ENCODE data around the gene ACHE.
A peak's percentile ranks its signal among the peaks of the same experiment; 100 is the strongest.

ACHE gene

DNA sequence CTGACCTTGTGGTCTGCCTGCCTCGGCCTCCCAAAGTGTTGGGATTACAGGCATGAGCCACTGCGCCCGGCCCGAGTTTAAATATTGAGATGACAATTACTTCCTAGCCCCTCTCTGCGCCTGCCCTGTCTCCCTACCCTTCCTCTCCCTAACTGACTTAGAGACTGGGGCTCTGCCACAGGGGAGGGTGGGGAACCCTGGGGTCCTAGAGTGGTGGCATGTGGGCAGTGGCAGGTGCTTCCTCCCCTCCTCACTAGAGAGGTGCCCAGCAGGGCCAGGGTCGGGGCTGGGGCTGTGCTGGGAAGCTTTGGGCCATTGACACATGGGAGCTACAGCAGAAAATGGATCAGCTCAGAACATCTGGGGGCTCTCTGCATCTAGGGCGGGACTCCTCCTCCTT, 7.0 kb upstream of the ACHE start:
- DNase-seq (ENCODE audit: insufficient read length, low spot score) = no peak
- no peak for FAIRE-seq
- TF ChIP-seq, protein P1, sequence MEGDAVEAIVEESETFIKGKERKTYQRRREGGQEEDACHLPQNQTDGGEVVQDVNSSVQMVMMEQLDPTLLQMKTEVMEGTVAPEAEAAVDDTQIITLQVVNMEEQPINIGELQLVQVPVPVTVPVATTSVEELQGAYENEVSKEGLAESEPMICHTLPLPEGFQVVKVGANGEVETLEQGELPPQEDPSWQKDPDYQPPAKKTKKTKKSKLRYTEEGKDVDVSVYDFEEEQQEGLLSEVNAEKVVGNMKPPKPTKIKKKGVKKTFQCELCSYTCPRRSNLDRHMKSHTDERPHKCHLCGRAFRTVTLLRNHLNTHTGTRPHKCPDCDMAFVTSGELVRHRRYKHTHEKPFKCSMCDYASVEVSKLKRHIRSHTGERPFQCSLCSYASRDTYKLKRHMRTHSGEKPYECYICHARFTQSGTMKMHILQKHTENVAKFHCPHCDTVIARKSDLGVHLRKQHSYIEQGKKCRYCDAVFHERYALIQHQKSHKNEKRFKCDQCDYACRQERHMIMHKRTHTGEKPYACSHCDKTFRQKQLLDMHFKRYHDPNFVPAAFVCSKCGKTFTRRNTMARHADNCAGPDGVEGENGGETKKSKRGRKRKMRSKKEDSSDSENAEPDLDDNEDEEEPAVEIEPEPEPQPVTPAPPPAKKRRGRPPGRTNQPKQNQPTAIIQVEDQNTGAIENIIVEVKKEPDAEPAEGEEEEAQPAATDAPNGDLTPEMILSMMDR (IDR thresholded peaks at IDR 0.05; ENCODE audit: insufficient read depth, missing control alignments) = no peak

- FAIRE-seq (no peak), DNase-seq (ENCODE audit: insufficient read length, low spot score) (no peak)
- TF ChIP-seq, protein P1 (IDR thresholded peaks at IDR 0.05; ENCODE audit: insufficient read depth, missing control alignments) = no peak
Observed at GRCh38 chr7:100901921-100902332, 6.2 kb upstream of the ACHE start.

DNA sequence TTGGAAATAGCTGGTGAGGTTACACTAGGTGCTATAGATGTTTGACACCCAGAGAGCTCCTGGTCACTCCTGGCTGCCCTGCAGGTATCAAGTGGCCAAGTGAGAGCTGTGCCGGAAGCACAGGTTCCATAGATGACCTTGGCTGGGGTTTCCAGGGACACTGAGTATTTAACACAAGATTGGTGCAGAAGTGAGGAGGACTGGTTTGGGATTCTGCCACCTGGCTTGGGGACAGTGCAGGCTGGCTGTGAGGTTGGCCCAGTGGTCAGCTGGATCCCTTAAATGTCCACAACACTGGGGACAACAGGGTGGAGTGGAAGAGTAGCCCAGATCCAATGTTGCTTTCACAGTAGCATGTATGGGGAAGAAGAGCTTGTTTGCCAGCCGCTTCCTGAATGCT, 5.3 kb upstream of the ACHE start:
- no peak for FAIRE-seq
- no peak for DNase-seq (ENCODE audit: insufficient read length, low spot score)
- TF ChIP-seq, protein P1 (IDR thresholded peaks at IDR 0.05; ENCODE audit: insufficient read depth, missing control alignments) = no peak

DNA sequence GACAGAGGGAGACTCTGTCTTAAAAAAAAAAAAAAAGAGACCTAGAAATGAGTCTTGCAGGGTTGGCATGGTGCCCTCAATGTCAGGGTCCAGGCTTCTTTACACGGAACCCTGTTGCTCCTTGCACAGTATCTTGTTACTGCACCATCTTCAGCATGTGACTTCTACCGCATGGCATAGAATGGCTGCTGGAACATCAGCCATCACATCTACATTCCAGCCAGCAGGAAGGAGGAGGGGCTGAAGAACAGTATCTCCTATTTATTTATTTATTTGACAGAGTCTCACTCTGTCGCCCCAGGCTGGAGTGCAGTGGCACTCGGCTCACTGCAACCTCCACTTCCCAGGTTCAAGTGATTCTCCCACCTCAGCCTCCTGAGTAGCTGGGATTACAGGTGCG, 3.7 kb upstream of the ACHE start:
- TF ChIP-seq, protein P1 (IDR thresholded peaks at IDR 0.05; ENCODE audit: insufficient read depth, missing control alignments) = no peak
- DNase-seq (ENCODE audit: insufficient read length, low spot score) (no peak), FAIRE-seq (no peak)

DNA sequence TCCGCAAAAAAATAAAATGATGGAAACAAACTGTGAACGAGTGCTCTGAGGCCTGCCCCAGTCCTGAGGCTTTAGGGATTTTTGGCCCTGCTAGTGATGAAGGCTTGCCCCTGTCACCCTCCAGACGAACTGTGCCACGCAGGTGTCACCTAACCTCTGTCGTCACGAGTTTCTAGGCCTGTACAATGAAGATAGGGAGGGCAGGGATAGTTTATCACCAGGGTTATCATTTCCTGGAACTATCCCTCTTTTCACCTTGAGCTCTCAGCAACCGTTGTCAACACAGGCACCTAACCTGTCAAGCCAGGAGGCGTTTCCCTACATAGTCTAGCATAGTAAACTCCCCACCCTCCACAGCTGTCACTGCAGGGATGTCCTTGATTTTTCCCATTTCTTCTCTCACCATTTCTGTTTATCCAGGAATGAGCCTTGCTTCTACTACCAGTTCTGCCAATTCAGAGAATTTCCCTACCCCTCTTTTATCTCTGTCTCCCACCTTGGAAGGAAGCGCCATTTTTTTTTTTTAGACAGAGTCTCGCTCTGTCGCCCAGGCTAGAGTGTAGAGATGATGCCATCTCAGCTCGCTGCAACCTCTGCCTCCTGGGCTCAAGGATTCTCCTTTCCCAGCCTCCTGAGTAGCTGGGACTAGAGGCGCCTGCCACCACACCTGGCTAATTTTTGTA, 2.2 kb upstream of the ACHE start:
- no peak for FAIRE-seq
- TF ChIP-seq, protein P1 (IDR thresholded peaks at IDR 0.05; ENCODE audit: insufficient read depth, missing control alignments) = no peak
- no peak for DNase-seq (ENCODE audit: insufficient read length, low spot score)

DNA sequence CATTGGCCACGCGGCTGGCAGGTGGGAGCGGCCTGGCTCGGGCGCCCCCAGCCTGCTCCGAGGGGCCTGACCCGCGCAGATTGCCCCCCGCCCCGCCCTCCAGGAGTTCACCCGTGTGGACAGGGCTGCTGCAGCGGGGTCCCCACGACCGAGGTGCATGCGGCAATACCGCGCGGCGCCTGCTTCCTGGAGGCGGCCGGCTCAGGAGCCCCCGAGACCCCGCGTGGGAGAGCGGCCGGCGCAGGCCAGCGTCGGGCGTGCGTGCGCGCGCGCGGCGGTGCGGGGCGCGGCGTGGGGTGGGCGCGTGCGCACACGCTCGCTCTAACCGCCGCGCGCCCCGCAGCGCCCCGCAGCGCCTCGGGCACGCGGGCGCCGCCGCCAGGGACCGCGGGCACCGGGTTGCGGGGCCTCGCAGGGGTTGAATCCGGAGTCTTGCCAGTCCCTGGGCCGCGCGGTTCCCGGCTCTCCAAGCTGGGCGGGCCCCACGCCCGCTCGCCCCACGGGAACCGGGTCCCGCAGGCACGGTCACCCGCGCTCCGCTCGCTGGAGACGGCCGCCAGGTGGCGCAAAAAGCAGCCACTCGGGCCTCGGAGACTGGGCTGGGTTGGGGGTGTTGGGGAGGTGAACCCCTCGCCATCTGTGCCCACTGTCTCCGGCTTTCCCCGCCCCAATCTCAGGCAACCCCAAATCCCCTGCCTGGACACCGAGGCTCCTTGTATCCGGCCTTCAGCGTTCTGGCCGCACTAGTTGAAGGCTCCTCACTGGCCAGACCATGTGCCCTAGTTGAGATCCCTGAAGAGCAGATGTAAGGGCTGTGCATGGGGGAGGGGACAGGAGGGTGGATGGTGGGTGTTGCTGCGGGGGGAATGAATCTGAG, 1.3 kb upstream of the ACHE start:
- FAIRE-seq = no peak
- no peak for DNase-seq (ENCODE audit: insufficient read length, low spot score)
- TF ChIP-seq, protein P1 (IDR thresholded peaks at IDR 0.05; ENCODE audit: insufficient read depth, missing control alignments) = peak; percentile 58

Data from D721Med (cell line).